ENCODE data around the gene SHISA9. TPM values are rescaled to one million over a fixed set of nuclear protein-coding genes. Genes with fewer than 3 reads are reported as not detected.

Gene SHISA9
- total and polyA plus RNA-seq, 8 donors, result 0.12 to 1.3 (median 0.37) TPM; not detected in 1

- Histone ChIP-seq H3K4me1 (no peaks in the 10 kb centered on the region), H3K27ac (no peak overlapping the region), H3K4me3 (no peak overlapping the region), H3K9me3 (no peaks in the 10 kb centered on the region), H3K36me3 (no peaks in the 10 kb centered on the region), H3K27me3 (no peaks in the 10 kb centered on the region)
- 78 to 92% methylated on average over 3 of the region's 3 CpGs for WGBS, 2 donors
- ATAC-seq (no peak), FAIRE-seq (no peak), DNase-seq (no peak)
- TF ChIP-seq CTCF (IDR thresholded peaks at IDR 0.05), result no peak
- intact Hi-C loops (cut with DNase I), result no loop called here
Observed at GRCh38 chr16:13055480-13055879, 154.1 kb downstream of the SHISA9 start.

- DNase-seq (no peak), FAIRE-seq (no peak), ATAC-seq (no peak)
- Histone ChIP-seq H3K9me3 (no peaks in the 10 kb centered on the region), H3K4me1 (no peaks in the 10 kb centered on the region), H3K27me3 (no peaks in the 10 kb centered on the region), H3K36me3 (no peaks in the 10 kb centered on the region), H3K27ac (no peak overlapping the region), H3K4me3 (no peak overlapping the region)
- 79 to 81% methylated on average over 5 of the region's 5 CpGs for WGBS, 2 donors
- intact Hi-C loops (cut with DNase I), result no loop called here
- no peak for TF ChIP-seq CTCF (IDR thresholded peaks at IDR 0.05)
Observed at GRCh38 chr16:13056607-13057006, 155.2 kb downstream of the SHISA9 start.

GRCh38 chr16:13060932-13061331, 159.5 kb downstream of the SHISA9 start:
- Histone ChIP-seq H3K27me3 (no peaks in the 10 kb centered on the region), H3K4me3 (no peak overlapping the region), H3K4me1 (no peaks in the 10 kb centered on the region), H3K36me3 (no peaks in the 10 kb centered on the region), H3K9me3 (no peaks in the 10 kb centered on the region), H3K27ac (no peak overlapping the region)
- ATAC-seq (no peak), FAIRE-seq (no peak), DNase-seq (no peak)
- whole genome bisulfite sequencing, 2 donors, result 70 to 74% methylated on average over 13 of the region's 13 CpGs
- TF ChIP-seq CTCF (IDR thresholded peaks at IDR 0.05), result no peak
- intact Hi-C loops (cut with DNase I), result no loop called here

GRCh38 chr16:13061691-13062090, 160.3 kb downstream of the SHISA9 start:
- Histone ChIP-seq H3K9me3 (no peaks in the 10 kb centered on the region), H3K36me3 (no peaks in the 10 kb centered on the region), H3K27ac (no peak overlapping the region), H3K4me1 (no peaks in the 10 kb centered on the region), H3K27me3 (no peaks in the 10 kb centered on the region), H3K4me3 (no peak overlapping the region)
- DNase-seq, result no peak
- 69 to 70% methylated on average over 9 of the region's 9 CpGs for WGBS, 2 donors
- ATAC-seq, result no peak
- no peak for FAIRE-seq
- TF ChIP-seq CTCF (IDR thresholded peaks at IDR 0.05), result no peak
- intact Hi-C loops (cut with DNase I), result no loop called here

- no peak overlapping the region for H3K4me3 ChIP-seq
- intact Hi-C loops (cut with DNase I), result no loop called here
- WGBS, 2 donors, result 82% methylated on average over 2 of the region's 2 CpGs
Observed at GRCh38 chr16:13062219-13062618, 160.8 kb downstream of the SHISA9 start.

More at GRCh38 chr16:13062219-13062618, 160.8 kb downstream of the SHISA9 start:
- FAIRE-seq (no peak), DNase-seq (no peak), ATAC-seq (no peak)
- TF ChIP-seq CTCF (IDR thresholded peaks at IDR 0.05), result no peak
- Histone ChIP-seq H3K27ac (no peak overlapping the region), H3K27me3 (no peaks in the 10 kb centered on the region), H3K4me1 (no peaks in the 10 kb centered on the region), H3K36me3 (no peaks in the 10 kb centered on the region), H3K9me3 (no peaks in the 10 kb centered on the region)
